Aorta (tissue), 4 donors: ENCODE data around the gene EIF2S3. TPM values are rescaled to one million over a fixed set of nuclear protein-coding genes. Genes with fewer than 3 reads are reported as not detected.

Experiments
- polyA plus RNA-seq, 2 donors: library from polyadenylated mRNA; stranded (reverse); fragments of 200-250 nt; gene quantifications; one replicate each; pipeline ENCODE4 v1.2.3, GENCODE V29; 2013
- total RNA-seq, 2 donors: library from RNA; stranded (reverse); fragmentation: NEBNext Ultra II Directional; extraction: Animal tissue kit (Norgen Biotek cat#: 25700); gene quantifications; one replicate each; pipeline ENCODE4 v1.2.1, GENCODE V29; 2021
- donor health status: healthy with polysubstance abuse.
- donor health status: Bipolar disorder and iron deficiency.
- donor health status: DM: no; HTN: no; CAD: no.
- donor health status: DM: yes; HTN: yes; CAD: no.

Gene EIF2S3
- total and polyA plus RNA-seq, 4 donors = 78.3 to 173 (median 125) TPM

Other genes with a start within 250 kb of the EIF2S3 start
- gene APOO, start 147.0 kb upstream of the EIF2S3 start, total RNA-seq = 10 to 100 TPM in 1 of 2 donors, 1 to 10 TPM in 1; 5.6 to 12.7 TPM
- gene APOO, start 147.0 kb upstream of the EIF2S3 start, polyA plus RNA-seq = 1 to 10 TPM; 4.6 to 8.8 TPM
- not detected for gene CXorf58, start 146.9 kb upstream of the EIF2S3 start, total RNA-seq
- gene CXorf58, start 146.9 kb upstream of the EIF2S3 start, polyA plus RNA-seq = not detected
- 1 to 10 TPM; 6.0 to 9.0 TPM for gene KLHL15, start 27.8 kb upstream of the EIF2S3 start, total RNA-seq
- 1 to 10 TPM; 1.1 to 1.8 TPM for gene KLHL15, start 27.8 kb upstream of the EIF2S3 start, polyA plus RNA-seq
- gene ZFX, start 94.8 kb downstream of the EIF2S3 start, total RNA-seq = 10 to 100 TPM; 66.1 to 76.3 TPM
- gene ZFX, start 94.8 kb downstream of the EIF2S3 start, polyA plus RNA-seq = 10 to 100 TPM in 1 of 2 donors, 1 to 10 TPM in 1; 7.1 to 12.8 TPM